Measurements from ENCODE around the gene CCDC172. TPM values are rescaled to one million over a fixed set of nuclear protein-coding genes. Genes with fewer than 3 reads are reported as not detected.

Gene CCDC172
- total and polyA plus RNA-seq, 2 of the 8 experiments (the other 6 are each of a cell fraction or from before 2014, with no cell fraction given), result 1.1 to 3.6 TPM

DNA sequence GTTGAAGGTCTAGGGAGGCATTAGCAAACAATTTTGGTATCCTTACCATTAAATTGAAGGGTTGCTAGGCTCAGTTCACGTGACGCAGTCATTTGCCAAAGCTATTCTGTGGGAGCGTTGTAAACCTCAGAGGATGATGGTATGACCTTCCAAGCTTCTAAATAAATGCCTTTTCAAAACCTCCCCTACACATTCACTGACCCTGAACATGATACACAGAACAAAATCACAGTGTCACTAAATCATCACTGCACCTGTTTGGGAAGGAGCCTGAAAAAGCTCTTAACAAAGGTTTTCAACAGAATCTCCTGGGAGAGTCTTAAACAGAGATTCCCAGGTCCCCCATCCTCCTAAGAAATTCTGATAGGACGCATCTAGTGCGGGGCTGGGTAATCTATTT is 13.2 kb upstream of the CCDC172 start:
- Histone ChIP-seq H3K4ac (replicated peaks; ENCODE audit: insufficient read length, low read depth, low read length) (no peak overlapping the region), H3K9ac (replicated peaks in 1 of 4; ENCODE audit: extremely low read depth in 1 of 4, low read depth in 3 of 4, low read length in 3 of 4) (no peak overlapping the region), H3K18ac (ENCODE audit: extremely low read depth, low read length) (no peak overlapping the region), H2AK5ac (ENCODE audit: low read depth, low read length) (no peak overlapping the region), H3K9me3 (ENCODE audit: insufficient read depth in 2 of 2, low read depth in 1 of 2, low read length in 1 of 2) (no peaks in the 10 kb centered on the region), H3K36me3 (ENCODE audit: control insufficient read depth in 2 of 4, insufficient read depth in 4 of 4, low read length in 3 of 4) (no peaks in the 10 kb centered on the region), H3K27ac (ENCODE audit: low read depth, low read length) (no peak overlapping the region), H2BK120ac (replicated peaks; ENCODE audit: low read depth, low read length) (no peak overlapping the region), H2AFZ (ENCODE audit: low read length) (no peak overlapping the region), H2BK5ac (ENCODE audit: low read depth, low read length) (no peak overlapping the region), H3K56ac (replicated peaks; ENCODE audit: insufficient read length, low read depth, low read length) (no peak overlapping the region), H3K79me1 (ENCODE audit: low read depth, low read length) (no peaks in the 10 kb centered on the region), H4K91ac (replicated peaks; ENCODE audit: insufficient read length, low read length) (no peak overlapping the region), H3K4me1 (replicated peaks in 1 of 4; ENCODE audit: control insufficient read depth in 3 of 4, insufficient read depth in 4 of 4, low read length in 3 of 4) (peaks cover 0 to 3% (median 0%) of the 10 kb centered on the region in 4 experiments; a peak in 1 of 7 replicates), H2BK12ac (ENCODE audit: low read depth, low read length) (no peak overlapping the region), H3K27me3 (replicated peaks in 1 of 4; ENCODE audit: control insufficient read depth in 3 of 4, extremely low read depth in 1 of 4, insufficient read depth in 3 of 4, low read length in 3 of 4) (no peaks in the 10 kb centered on the region), H3K14ac (ENCODE audit: insufficient read length) (no peak overlapping the region), H4K5ac (ENCODE audit: insufficient read length, low read depth, low read length) (no peak overlapping the region), H3K23me2 (ENCODE audit: low read depth, low read length) (no peaks in the 10 kb centered on the region), H3K79me2 (ENCODE audit: control insufficient read depth in 1 of 2, insufficient read depth in 2 of 2, low read length in 2 of 2) (no peaks in the 10 kb centered on the region), H2BK15ac (ENCODE audit: low read length) (no peak overlapping the region), H2BK20ac (ENCODE audit: low read length) (no peak overlapping the region), H3K4me2 (ENCODE audit: insufficient read depth in 1 of 2, low read depth in 2 of 2, low read length in 2 of 2) (no peak overlapping the region), H3K4me3 (ENCODE audit: extremely low read depth in 1 of 4, insufficient read depth in 2 of 4, low read depth in 3 of 4, low read length in 4 of 4) (no peak overlapping the region), H4K8ac (ENCODE audit: extremely low read depth, insufficient read depth, low read length) (no peak overlapping the region), H3K23ac (ENCODE audit: insufficient read length) (no peak overlapping the region), H4K20me1 (replicated peaks in 1 of 2; ENCODE audit: control insufficient read depth in 1 of 2, insufficient read depth in 2 of 2, low read length in 2 of 2) (no peaks in the 10 kb centered on the region)
- ChIA-PET POLR2A (ENCODE audit: partially characterized antibody) (no interaction called here), CTCF (ENCODE audit: partially characterized antibody) (no interaction called here)
- whole genome bisulfite sequencing, 2 experiments (ENCODE audit: extremely low coverage in 1 of 2, insufficient coverage in 1 of 2, insufficient read length in 1 of 2, insufficient replicate concordance in 2 of 2, low coverage in 1 of 2, low lambda C conversion rate in 2 of 2, missing lambda C conversion rate in 1 of 2), result 88% methylated on average over 5 of the region's 5 CpGs; no CpG with 5 or more reads in 1 of the 2 experiments
- FAIRE-seq (no peak), DNase-seq (ENCODE audit: low read depth in 1 of 2, low spot score in 2 of 2) (no peak)
- TF ChIP-seq HDAC6 (IDR thresholded peaks at IDR 0.05; ENCODE audit: low read depth, low read length) (no peak), TEAD4 (IDR thresholded peaks at IDR 0.05; ENCODE audit: low read depth, low read length) (no peak), JUN (IDR thresholded peaks at IDR 0.05; ENCODE audit: low read depth, low read length) (no peak), TAF1 (IDR thresholded peaks at IDR 0.05; ENCODE audit: low read depth, low read length) (no peak), BCL11A (IDR thresholded peaks at IDR 0.05; ENCODE audit: low read depth in 2 of 2, low read length in 2 of 2) (no peak), YY1 (IDR thresholded peaks at IDR 0.05; ENCODE audit: low read depth, low read length) (no peak), RBBP5 (IDR thresholded peaks at IDR 0.05; ENCODE audit: borderline replicate concordance, low read depth, low read length) (no peak), GTF2F1 (IDR thresholded peaks at IDR 0.05; ENCODE audit: borderline replicate concordance, low read depth, low read length) (no peak), GABPA (IDR thresholded peaks at IDR 0.05; ENCODE audit: borderline replicate concordance, insufficient read depth, low read length) (no peak), POLR2AphosphoS5 (IDR thresholded peaks at IDR 0.05; ENCODE audit: low read depth, low read length) (no peak), MAFK (IDR thresholded peaks at IDR 0.05; ENCODE audit: low read depth, low read length) (no peak), RXRA (IDR thresholded peaks at IDR 0.05; ENCODE audit: insufficient read depth, low read depth, low read length) (no peak), TBP (IDR thresholded peaks at IDR 0.05; ENCODE audit: low read depth, low read length) (no peak), TCF12 (IDR thresholded peaks at IDR 0.05; ENCODE audit: low read depth, low read length) (no peak), POU5F1 (IDR thresholded peaks at IDR 0.05; ENCODE audit: low read depth, low read length) (no peak), SP4 (IDR thresholded peaks at IDR 0.05; ENCODE audit: low read length) (no peak)
